ENCODE data around the gene USP6NL.

- TF ChIP-seq, protein P1, sequence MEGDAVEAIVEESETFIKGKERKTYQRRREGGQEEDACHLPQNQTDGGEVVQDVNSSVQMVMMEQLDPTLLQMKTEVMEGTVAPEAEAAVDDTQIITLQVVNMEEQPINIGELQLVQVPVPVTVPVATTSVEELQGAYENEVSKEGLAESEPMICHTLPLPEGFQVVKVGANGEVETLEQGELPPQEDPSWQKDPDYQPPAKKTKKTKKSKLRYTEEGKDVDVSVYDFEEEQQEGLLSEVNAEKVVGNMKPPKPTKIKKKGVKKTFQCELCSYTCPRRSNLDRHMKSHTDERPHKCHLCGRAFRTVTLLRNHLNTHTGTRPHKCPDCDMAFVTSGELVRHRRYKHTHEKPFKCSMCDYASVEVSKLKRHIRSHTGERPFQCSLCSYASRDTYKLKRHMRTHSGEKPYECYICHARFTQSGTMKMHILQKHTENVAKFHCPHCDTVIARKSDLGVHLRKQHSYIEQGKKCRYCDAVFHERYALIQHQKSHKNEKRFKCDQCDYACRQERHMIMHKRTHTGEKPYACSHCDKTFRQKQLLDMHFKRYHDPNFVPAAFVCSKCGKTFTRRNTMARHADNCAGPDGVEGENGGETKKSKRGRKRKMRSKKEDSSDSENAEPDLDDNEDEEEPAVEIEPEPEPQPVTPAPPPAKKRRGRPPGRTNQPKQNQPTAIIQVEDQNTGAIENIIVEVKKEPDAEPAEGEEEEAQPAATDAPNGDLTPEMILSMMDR (CRISPR knock-in tag; IDR thresholded peaks at IDR 0.05) = no peak
- TF ChIP-seq MAFF (IDR thresholded peaks at IDR 0.05; ENCODE audit: low read depth, low read length) (no peak), POLR2A (IDR thresholded peaks at IDR 0.05; ENCODE audit: insufficient read depth in 1 of 2, low read depth in 2 of 2, low read length in 2 of 2) (no peak), SNAPC5 (CRISPR knock-in tag; IDR thresholded peaks at IDR 0.05; ENCODE audit: borderline replicate concordance) (no peak), ZNF354B (CRISPR knock-in tag; IDR thresholded peaks at IDR 0.05) (no peak), MTA3 (CRISPR knock-in tag; IDR thresholded peaks at IDR 0.05) (no peak), HNRNPL (IDR thresholded peaks at IDR 0.05; ENCODE audit: low read depth, low read length) (no peak)
- TF ChIP-seq, protein P2, sequence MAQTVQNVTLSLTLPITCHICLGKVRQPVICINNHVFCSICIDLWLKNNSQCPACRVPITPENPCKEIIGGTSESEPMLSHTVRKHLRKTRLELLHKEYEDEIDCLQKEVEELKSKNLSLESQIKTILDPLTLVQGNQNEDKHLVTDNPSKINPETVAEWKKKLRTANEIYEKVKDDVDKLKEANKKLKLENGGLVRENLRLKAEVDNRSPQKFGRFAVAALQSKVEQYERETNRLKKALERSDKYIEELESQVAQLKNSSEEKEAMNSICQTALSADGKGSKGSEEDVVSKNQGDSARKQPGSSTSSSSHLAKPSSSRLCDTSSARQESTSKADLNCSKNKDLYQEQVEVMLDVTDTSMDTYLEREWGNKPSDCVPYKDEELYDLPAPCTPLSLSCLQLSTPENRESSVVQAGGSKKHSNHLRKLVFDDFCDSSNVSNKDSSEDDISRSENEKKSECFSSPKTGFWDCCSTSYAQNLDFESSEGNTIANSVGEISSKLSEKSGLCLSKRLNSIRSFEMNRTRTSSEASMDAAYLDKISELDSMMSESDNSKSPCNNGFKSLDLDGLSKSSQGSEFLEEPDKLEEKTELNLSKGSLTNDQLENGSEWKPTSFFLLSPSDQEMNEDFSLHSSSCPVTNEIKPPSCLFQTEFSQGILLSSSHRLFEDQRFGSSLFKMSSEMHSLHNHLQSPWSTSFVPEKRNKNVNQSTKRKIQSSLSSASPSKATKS (CRISPR knock-in tag; IDR thresholded peaks at IDR 0.05) = no peak
These were observed 35.2 kb downstream of the USP6NL start for GRCh38 chr10:11576092-11576809.

Data from HepG2 (cell line).